ENCODE data around the gene NIPAL1. TPM values are rescaled to one million over a fixed set of nuclear protein-coding genes. Genes with fewer than 3 reads are reported as not detected.

The NIPAL1 gene
- total RNA-seq, 1 donor from 2014 or later: 6.6 TPM

DNA sequence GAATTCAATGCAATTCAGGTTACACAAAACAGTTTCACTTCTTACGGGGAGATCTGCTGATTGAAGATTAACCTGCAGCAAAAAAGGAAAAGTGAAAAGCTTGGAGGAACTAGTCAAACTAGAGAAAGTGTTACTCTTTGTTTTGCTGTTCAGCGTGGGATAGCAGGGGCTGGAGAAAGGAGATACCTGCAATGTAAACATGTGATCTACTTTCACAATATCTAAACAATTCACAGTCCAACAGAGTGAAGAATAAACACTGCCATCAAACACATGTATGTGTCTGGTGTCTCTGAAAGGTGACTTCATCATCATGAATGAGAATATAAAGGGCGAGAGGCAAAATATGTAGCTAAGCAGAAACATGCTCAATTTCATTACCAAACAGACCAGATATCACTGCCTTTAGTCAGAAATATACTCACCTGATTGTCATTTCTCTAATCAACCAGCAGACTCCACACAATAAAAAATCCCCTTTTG is 26.4 kb downstream of the NIPAL1 start:
- TF ChIP-seq, protein P1, sequence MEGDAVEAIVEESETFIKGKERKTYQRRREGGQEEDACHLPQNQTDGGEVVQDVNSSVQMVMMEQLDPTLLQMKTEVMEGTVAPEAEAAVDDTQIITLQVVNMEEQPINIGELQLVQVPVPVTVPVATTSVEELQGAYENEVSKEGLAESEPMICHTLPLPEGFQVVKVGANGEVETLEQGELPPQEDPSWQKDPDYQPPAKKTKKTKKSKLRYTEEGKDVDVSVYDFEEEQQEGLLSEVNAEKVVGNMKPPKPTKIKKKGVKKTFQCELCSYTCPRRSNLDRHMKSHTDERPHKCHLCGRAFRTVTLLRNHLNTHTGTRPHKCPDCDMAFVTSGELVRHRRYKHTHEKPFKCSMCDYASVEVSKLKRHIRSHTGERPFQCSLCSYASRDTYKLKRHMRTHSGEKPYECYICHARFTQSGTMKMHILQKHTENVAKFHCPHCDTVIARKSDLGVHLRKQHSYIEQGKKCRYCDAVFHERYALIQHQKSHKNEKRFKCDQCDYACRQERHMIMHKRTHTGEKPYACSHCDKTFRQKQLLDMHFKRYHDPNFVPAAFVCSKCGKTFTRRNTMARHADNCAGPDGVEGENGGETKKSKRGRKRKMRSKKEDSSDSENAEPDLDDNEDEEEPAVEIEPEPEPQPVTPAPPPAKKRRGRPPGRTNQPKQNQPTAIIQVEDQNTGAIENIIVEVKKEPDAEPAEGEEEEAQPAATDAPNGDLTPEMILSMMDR (IDR thresholded peaks at IDR 0.05; ENCODE audit: insufficient read depth, low read length, severe bottlenecking): no peak
- peak; percentile 43 for DNase-seq (ENCODE audit: low read depth)
- peak; percentile 52 for FAIRE-seq
- H3K4me3 ChIP-seq (ENCODE audit: low read depth, low read length): no peak overlapping the region
- no peaks in the 10 kb centered on the region for H3K27me3 ChIP-seq (ENCODE audit: control insufficient read depth, insufficient read depth, low read length)
- no peaks in the 10 kb centered on the region for H3K36me3 ChIP-seq (ENCODE audit: control insufficient read depth, insufficient read depth, low read length)

DNA sequence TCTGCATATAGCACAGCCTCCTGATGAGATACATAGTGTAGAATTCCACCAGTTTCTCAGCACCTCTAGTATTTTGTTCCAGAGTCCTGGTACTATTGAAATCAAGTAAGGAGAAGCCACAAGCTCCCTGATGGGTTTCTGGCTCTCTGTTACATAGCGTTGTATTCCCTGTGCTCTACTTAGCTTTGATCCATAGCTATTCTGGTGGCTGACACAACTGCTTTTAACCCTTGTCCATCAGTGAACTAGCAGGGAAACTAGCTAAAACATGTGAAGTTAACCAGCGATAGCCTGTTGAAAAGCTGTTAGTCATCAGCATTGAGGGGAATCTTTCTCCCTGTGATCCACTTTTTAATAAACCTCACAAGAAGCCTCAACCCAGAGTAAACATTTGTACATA is 26.9 kb downstream of the NIPAL1 start:
- peak; percentile 12 for DNase-seq (ENCODE audit: low read depth)
- TF ChIP-seq, protein P1 (IDR thresholded peaks at IDR 0.05; ENCODE audit: insufficient read depth, low read length, severe bottlenecking): no peak
- no peaks in the 10 kb centered on the region for H3K36me3 ChIP-seq (ENCODE audit: control insufficient read depth, insufficient read depth, low read length)
- H3K27me3 ChIP-seq (ENCODE audit: control insufficient read depth, insufficient read depth, low read length): no peaks in the 10 kb centered on the region
- no peak for FAIRE-seq
- H3K4me3 ChIP-seq (ENCODE audit: low read depth, low read length): no peak overlapping the region

DNA sequence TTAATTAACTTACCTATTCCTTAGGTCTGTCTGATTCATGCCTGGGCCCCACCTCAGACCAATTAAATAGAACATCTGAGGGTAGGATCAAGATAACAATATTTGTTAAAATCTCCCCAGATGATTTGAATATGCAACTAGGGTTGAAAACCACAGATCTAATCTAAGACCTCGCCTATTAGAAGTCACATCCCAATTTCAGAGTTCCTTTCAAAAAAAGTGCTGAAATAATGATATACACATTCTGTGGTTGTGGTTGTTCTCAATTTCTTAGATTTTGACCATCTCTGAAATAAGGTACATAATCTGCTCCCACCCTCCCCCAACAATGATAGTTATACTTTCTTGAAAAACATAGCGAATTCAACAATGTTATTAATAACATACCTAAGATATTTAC is 27.7 kb downstream of the NIPAL1 start:
- TF ChIP-seq, protein P1 (IDR thresholded peaks at IDR 0.05; ENCODE audit: insufficient read depth, low read length, severe bottlenecking): no peak
- no peak for FAIRE-seq
- no peaks in the 10 kb centered on the region for H3K27me3 ChIP-seq (ENCODE audit: control insufficient read depth, insufficient read depth, low read length)

DNA sequence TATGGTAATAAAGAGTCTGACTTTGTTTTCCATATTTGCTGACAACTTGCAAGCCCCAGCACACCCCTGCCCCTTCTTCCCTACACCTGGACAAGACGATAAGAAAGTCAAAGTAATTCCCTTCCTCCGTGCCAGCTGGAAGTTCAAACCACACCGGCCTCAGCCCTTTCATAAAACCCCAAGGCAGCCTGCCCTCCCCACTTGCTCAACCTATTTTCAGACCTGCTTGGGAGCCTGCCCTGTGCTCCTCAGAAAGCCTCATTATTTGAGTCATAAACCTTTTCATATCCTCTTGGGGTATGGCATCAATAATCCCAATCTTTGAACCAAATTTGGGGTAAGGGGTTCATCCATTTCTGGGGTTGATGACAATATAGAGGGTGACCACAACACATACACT is 29.5 kb downstream of the NIPAL1 start:
- no peak for FAIRE-seq
- H3K27me3 ChIP-seq (ENCODE audit: control insufficient read depth, insufficient read depth, low read length): no peaks in the 10 kb centered on the region
- TF ChIP-seq, protein P1 (IDR thresholded peaks at IDR 0.05; ENCODE audit: insufficient read depth, low read length, severe bottlenecking): no peak
- H3K4me3 ChIP-seq (ENCODE audit: low read depth, low read length): no peak overlapping the region
- no peaks in the 10 kb centered on the region for H3K36me3 ChIP-seq (ENCODE audit: control insufficient read depth, insufficient read depth, low read length)
- no peak for DNase-seq (ENCODE audit: low read depth)

More for the DNA sequence above, 27.7 kb downstream of the NIPAL1 start:
- no peak for DNase-seq (ENCODE audit: low read depth)
- Histone ChIP-seq H3K36me3 (ENCODE audit: control insufficient read depth, insufficient read depth, low read length) (no peaks in the 10 kb centered on the region), H3K4me3 (ENCODE audit: low read depth, low read length) (no peak overlapping the region)

DNA sequence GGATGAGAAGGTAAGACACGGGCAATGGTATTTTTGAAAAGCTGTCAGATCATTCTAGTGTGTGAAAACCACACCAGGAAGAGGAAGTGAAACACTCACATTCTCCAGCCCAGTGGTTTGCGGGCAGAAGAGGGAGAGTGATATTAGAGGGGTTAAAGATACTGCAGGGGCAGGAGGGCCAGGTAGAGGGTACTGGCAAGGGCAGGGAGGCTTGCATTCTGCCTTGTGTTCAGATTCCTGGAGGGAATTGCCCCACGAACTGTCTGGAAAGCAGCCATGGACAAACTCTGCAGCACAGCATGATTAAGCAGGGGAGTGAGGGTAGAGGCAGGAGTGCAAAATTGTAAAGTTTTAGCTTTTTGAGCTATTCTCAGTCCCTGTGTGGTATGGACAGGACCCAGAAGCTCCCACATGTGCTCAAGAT is 30.9 kb downstream of the NIPAL1 start:
- TF ChIP-seq, protein P1 (IDR thresholded peaks at IDR 0.05; ENCODE audit: insufficient read depth, low read length, severe bottlenecking): no peak
- no peaks in the 10 kb centered on the region for H3K36me3 ChIP-seq (ENCODE audit: control insufficient read depth, insufficient read depth, low read length)
- no peaks in the 10 kb centered on the region for H3K27me3 ChIP-seq (ENCODE audit: control insufficient read depth, insufficient read depth, low read length)
- no peak overlapping the region for H3K4me3 ChIP-seq (ENCODE audit: low read depth, low read length)
- DNase-seq (ENCODE audit: low read depth) (no peak), FAIRE-seq (no peak)

DNA sequence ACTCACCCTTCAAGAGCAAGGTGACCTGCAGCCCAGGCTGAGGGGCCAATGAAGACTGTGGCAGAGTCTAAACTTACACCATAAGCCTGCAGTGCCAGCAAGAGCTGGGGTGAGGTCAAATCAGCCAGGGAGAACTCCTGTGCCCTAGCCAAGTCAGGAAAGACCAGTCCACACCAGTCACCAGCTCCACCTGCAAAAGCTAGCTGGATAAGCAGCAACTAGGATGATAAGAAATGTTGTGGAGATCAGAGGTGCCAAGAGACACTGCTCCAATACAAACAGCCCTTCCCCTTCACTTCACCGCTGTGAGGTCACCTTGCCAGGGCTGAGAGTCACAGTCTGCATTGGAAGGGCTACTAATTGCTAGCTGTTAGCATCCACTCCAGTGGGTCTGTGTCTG is 31.3 kb downstream of the NIPAL1 start:
- DNase-seq (ENCODE audit: low read depth): no peak
- H3K27me3 ChIP-seq (ENCODE audit: control insufficient read depth, insufficient read depth, low read length): no peaks in the 10 kb centered on the region
- TF ChIP-seq, protein P1 (IDR thresholded peaks at IDR 0.05; ENCODE audit: insufficient read depth, low read length, severe bottlenecking): no peak
- H3K36me3 ChIP-seq (ENCODE audit: control insufficient read depth, insufficient read depth, low read length): no peaks in the 10 kb centered on the region
- no peak for FAIRE-seq
- no peak overlapping the region for H3K4me3 ChIP-seq (ENCODE audit: low read depth, low read length)
